Measurements from ENCODE around the gene HGD.

DNA sequence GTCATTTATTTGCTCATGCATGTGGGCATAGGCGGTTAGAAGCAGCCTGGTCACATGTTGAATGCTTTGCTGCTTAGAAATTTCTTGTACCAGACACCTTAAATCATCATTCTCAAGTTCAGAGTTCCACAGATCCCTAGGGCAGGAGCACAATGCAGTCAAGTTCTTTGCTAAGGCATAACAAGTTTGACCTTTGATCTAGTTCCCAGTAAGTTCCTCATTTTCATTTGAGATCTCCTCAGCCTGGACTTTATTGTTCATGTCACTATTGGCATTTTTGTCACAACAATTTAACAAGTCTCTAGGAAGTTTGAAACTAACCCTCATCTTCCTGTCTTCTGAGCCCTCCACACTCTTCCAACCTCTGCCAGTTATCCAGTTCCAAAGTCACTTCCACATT is 22.8 kb downstream of the HGD start:
- TF ChIP-seq, protein P1, sequence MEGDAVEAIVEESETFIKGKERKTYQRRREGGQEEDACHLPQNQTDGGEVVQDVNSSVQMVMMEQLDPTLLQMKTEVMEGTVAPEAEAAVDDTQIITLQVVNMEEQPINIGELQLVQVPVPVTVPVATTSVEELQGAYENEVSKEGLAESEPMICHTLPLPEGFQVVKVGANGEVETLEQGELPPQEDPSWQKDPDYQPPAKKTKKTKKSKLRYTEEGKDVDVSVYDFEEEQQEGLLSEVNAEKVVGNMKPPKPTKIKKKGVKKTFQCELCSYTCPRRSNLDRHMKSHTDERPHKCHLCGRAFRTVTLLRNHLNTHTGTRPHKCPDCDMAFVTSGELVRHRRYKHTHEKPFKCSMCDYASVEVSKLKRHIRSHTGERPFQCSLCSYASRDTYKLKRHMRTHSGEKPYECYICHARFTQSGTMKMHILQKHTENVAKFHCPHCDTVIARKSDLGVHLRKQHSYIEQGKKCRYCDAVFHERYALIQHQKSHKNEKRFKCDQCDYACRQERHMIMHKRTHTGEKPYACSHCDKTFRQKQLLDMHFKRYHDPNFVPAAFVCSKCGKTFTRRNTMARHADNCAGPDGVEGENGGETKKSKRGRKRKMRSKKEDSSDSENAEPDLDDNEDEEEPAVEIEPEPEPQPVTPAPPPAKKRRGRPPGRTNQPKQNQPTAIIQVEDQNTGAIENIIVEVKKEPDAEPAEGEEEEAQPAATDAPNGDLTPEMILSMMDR (IDR thresholded peaks at IDR 0.05) = no peak
- TF ChIP-seq POLR2A (IDR thresholded peaks at IDR 0.05) = no peak
